CD4-positive, CD25-positive, alpha-beta regulatory T cell (primary cell): ENCODE results near the gene ZDHHC14. TPM values are rescaled to one million over a fixed set of nuclear protein-coding genes. Genes with fewer than 3 reads are reported as not detected.
A peak's percentile ranks its signal among the peaks of the same experiment; 100 is the strongest.

Experiments used
- ATAC-seq, 2 donors: fragments of 150-1000 bp; cut with Tn5 transposase; one replicate each; pipeline ENCODE4 v1.10.0; 2021; ENCODE audit warnings: low read depth in 2 of 2, moderate number of reproducible peaks in 2 of 2, moderate library complexity in 1 of 2
- DNase-seq, 3 donors: peaks; one replicate each; pipeline versions ENCODE4 v3.0.0 to v3.0.0-alpha.2; 2012 to 2022; ENCODE audit warnings: mixed read lengths in 1 of 3
- H3K27ac ChIP-seq: one replicate; pipeline ENCODE4 v1.7.0; 2013; ENCODE audit warnings: mild to moderate bottlenecking, low read length; ENCODE audit not compliant: insufficient read depth, poor library complexity, severe bottlenecking
- H3K27me3 ChIP-seq: one replicate; pipeline ENCODE4 v1.7.0; 2013; ENCODE audit warnings: low read length; ENCODE audit not compliant: control insufficient read depth, insufficient read depth
- H3K36me3 ChIP-seq: one replicate; pipeline ENCODE4 v1.7.0; 2013; ENCODE audit warnings: mild to moderate bottlenecking, low read length, moderate library complexity; ENCODE audit not compliant: control insufficient read depth, insufficient read depth
- H3K4me1 ChIP-seq: 2 replicates; pipeline ENCODE4 v1.7.0; 2013; ENCODE audit warnings: mild to moderate bottlenecking, low read length; ENCODE audit not compliant: insufficient read depth, control insufficient read depth, poor library complexity, severe bottlenecking
- H3K4me3 ChIP-seq: one replicate; pipeline ENCODE4 v1.7.0; 2013; ENCODE audit warnings: low read depth, mild to moderate bottlenecking, low read length, moderate library complexity
- H3K9me3 ChIP-seq, 2 experiments: 1 replicate in 1 of 2; 2 replicates in 1 of 2; pipeline ENCODE4 v1.7.0; 2013; ENCODE audit warnings: low read length in 2 of 2, mild to moderate bottlenecking in 1 of 2, moderate library complexity in 1 of 2; ENCODE audit not compliant: control insufficient read depth in 2 of 2
- H3K27ac Mint-ChIP-seq, 3 donors: one replicate each; pipeline ENCODE4 v1.8.0; 2020 to 2022; ENCODE audit warnings: mild to moderate bottlenecking in 3 of 3, mixed read lengths in 3 of 3, moderate library complexity in 2 of 3
- H3K27me3 Mint-ChIP-seq: one replicate; pipeline ENCODE4 v1.8.0; 2022; ENCODE audit warnings: mild to moderate bottlenecking, mixed read lengths
- H3K36me3 Mint-ChIP-seq: one replicate; pipeline ENCODE4 v1.8.0; 2020; ENCODE audit warnings: mixed read lengths
- H3K4me1 Mint-ChIP-seq, 4 donors: one replicate each; pipeline ENCODE4 v1.8.0; 2020 to 2022; ENCODE audit warnings: mixed read lengths in 4 of 4, mild to moderate bottlenecking in 1 of 4
- H3K4me3 Mint-ChIP-seq, 4 donors: one replicate each; pipeline ENCODE4 v1.8.0; 2020 to 2022; ENCODE audit warnings: mild to moderate bottlenecking in 4 of 4, mixed read lengths in 4 of 4, moderate library complexity in 3 of 4
- H3K9me3 Mint-ChIP-seq, 7 donors: one replicate each; pipeline ENCODE4 v1.8.0; 2020 to 2022; ENCODE audit warnings: mixed read lengths in 7 of 7, mild to moderate bottlenecking in 3 of 7, moderate library complexity in 2 of 7
- polyA plus RNA-seq, 4 donors: library from polyadenylated mRNA; unstranded; fragments of 300-500 nt; fragmentation: Illumina TruSeq; gene quantifications; one replicate each; pipeline ENCODE4 v1.2.3, GENCODE V29; 2021
- total RNA-seq: library from RNA; stranded (reverse); gene quantifications from one replicate; pipeline ENCODE4 v1.2.3, GENCODE V29; 2022

ZDHHC14 gene
- total and polyA plus RNA-seq, 5 donors from 2014 or later = 0.29 to 4.2 (median 1.0) TPM

GRCh38 chr6:157620944-157621343, 240.0 kb downstream of the ZDHHC14 start:
- Mint-ChIP-seq H3K27ac (peak overlapping the region in 1 of 3 donors; percentile 66), H3K4me1 (peaks cover 0 to 4% (median 0%) of the 10 kb centered on the region in 4 donors), H3K9me3 (peaks cover 0 to 6% (median 0%) of the 10 kb centered on the region in 7 donors), H3K36me3 (no peaks in the 10 kb centered on the region), H3K27me3 (peaks cover 4% of the 10 kb centered on the region), H3K4me3 (no peak overlapping the region)
- DNase-seq = no peak
- Histone ChIP-seq H3K4me3 (no peak overlapping the region), H3K36me3 (no peaks in the 10 kb centered on the region), H3K27me3 (no peaks in the 10 kb centered on the region), H3K27ac (no peak overlapping the region), H3K4me1 (no peaks in the 10 kb centered on the region), H3K9me3 (no peaks in the 10 kb centered on the region)
- no peak for ATAC-seq

- no peak overlapping the region for H3K4me3 ChIP-seq
- Mint-ChIP-seq H3K4me3 (no peak overlapping the region), H3K36me3 (no peaks in the 10 kb centered on the region), H3K4me1 (peaks cover 0 to 4% (median 0%) of the 10 kb centered on the region in 4 donors), H3K9me3 (peaks cover 0 to 6% (median 0%) of the 10 kb centered on the region in 7 donors), H3K27ac (no peak overlapping the region), H3K27me3 (peaks cover 4% of the 10 kb centered on the region)
- H3K27ac ChIP-seq = no peak overlapping the region
- ATAC-seq = no peak
- H3K4me1 ChIP-seq = no peaks in the 10 kb centered on the region
- DNase-seq = no peak
- H3K27me3 ChIP-seq = no peaks in the 10 kb centered on the region
- H3K9me3 ChIP-seq = no peaks in the 10 kb centered on the region
- H3K36me3 ChIP-seq = no peaks in the 10 kb centered on the region
Observed at GRCh38 chr6:157621406-157621805, 240.4 kb downstream of the ZDHHC14 start.

- H3K4me3 ChIP-seq = no peak overlapping the region
- Mint-ChIP-seq H3K27ac (no peak overlapping the region), H3K27me3 (peaks cover 4% of the 10 kb centered on the region), H3K9me3 (peaks cover 0 to 6% (median 0%) of the 10 kb centered on the region in 7 donors), H3K4me3 (no peak overlapping the region), H3K4me1 (peaks cover 0 to 4% (median 0%) of the 10 kb centered on the region in 4 donors), H3K36me3 (no peaks in the 10 kb centered on the region)
- no peaks in the 10 kb centered on the region for H3K36me3 ChIP-seq
- ATAC-seq (no peak), DNase-seq (no peak)
- H3K4me1 ChIP-seq = no peaks in the 10 kb centered on the region
- H3K27me3 ChIP-seq = no peaks in the 10 kb centered on the region
- no peaks in the 10 kb centered on the region for H3K9me3 ChIP-seq
- H3K27ac ChIP-seq = no peak overlapping the region
Observed at GRCh38 chr6:157622427-157622826, 241.4 kb downstream of the ZDHHC14 start.

GRCh38 chr6:157625111-157625510, 244.1 kb downstream of the ZDHHC14 start:
- Mint-ChIP-seq H3K27me3 (peaks cover 4% of the 10 kb centered on the region), H3K4me1 (peaks cover 0 to 4% (median 0%) of the 10 kb centered on the region in 4 donors), H3K4me3 (no peak overlapping the region), H3K27ac (peak overlapping the region in 1 of 3 donors; percentile 19), H3K36me3 (no peaks in the 10 kb centered on the region), H3K9me3 (peaks cover 0 to 4% (median 0%) of the 10 kb centered on the region in 7 donors)
- H3K36me3 ChIP-seq = no peaks in the 10 kb centered on the region
- H3K4me3 ChIP-seq = no peak overlapping the region
- H3K27ac ChIP-seq = no peak overlapping the region
- ATAC-seq = no peak
- no peaks in the 10 kb centered on the region for H3K9me3 ChIP-seq
- H3K4me1 ChIP-seq = no peaks in the 10 kb centered on the region
- no peak for DNase-seq
- H3K27me3 ChIP-seq = no peaks in the 10 kb centered on the region

GRCh38 chr6:157625764-157626163, 244.8 kb downstream of the ZDHHC14 start:
- peaks cover 0 to 4% (median 0%) of the 10 kb centered on the region in 4 donors for H3K4me1 Mint-ChIP-seq

GRCh38 chr6:157627195-157627966, 246.4 kb downstream of the ZDHHC14 start:
- Histone ChIP-seq H3K36me3 (no peaks in the 10 kb centered on the region), H3K27me3 (no peaks in the 10 kb centered on the region), H3K4me1 (no peaks in the 10 kb centered on the region), H3K27ac (no peak overlapping the region), H3K9me3 (no peaks in the 10 kb centered on the region), H3K4me3 (no peak overlapping the region)
- H3K27me3 Mint-ChIP-seq = peaks cover 4% of the 10 kb centered on the region
- H3K36me3 Mint-ChIP-seq = no peaks in the 10 kb centered on the region
- no peak for DNase-seq
- peaks cover 0 to 4% (median 0%) of the 10 kb centered on the region in 7 donors for H3K9me3 Mint-ChIP-seq
- H3K27ac Mint-ChIP-seq = peak overlapping the region in 1 of 3 donors; percentile 20
- no peak for ATAC-seq
- H3K4me1 Mint-ChIP-seq = peaks cover 0 to 4% (median 0%) of the 10 kb centered on the region in 4 donors
- H3K4me3 Mint-ChIP-seq = no peak overlapping the region

More at GRCh38 chr6:157625764-157626163, 244.8 kb downstream of the ZDHHC14 start:
- Mint-ChIP-seq H3K27me3 (peaks cover 4% of the 10 kb centered on the region), H3K27ac (no peak overlapping the region), H3K9me3 (peaks cover 0 to 4% (median 0%) of the 10 kb centered on the region in 7 donors), H3K4me3 (no peak overlapping the region), H3K36me3 (no peaks in the 10 kb centered on the region)
- no peaks in the 10 kb centered on the region for H3K27me3 ChIP-seq
- no peaks in the 10 kb centered on the region for H3K4me1 ChIP-seq
- DNase-seq = no peak
- H3K4me3 ChIP-seq = no peak overlapping the region
- H3K9me3 ChIP-seq = no peaks in the 10 kb centered on the region
- H3K36me3 ChIP-seq = no peaks in the 10 kb centered on the region
- H3K27ac ChIP-seq = no peak overlapping the region
- no peak for ATAC-seq

- Mint-ChIP-seq H3K27ac (no peak overlapping the region), H3K4me3 (no peak overlapping the region), H3K27me3 (no peaks in the 10 kb centered on the region), H3K4me1 (peaks cover 0 to 4% (median 0%) of the 10 kb centered on the region in 4 donors), H3K9me3 (peaks cover 0 to 1% (median 0%) of the 10 kb centered on the region in 7 donors), H3K36me3 (no peaks in the 10 kb centered on the region)
- Histone ChIP-seq H3K27me3 (no peaks in the 10 kb centered on the region), H3K9me3 (no peaks in the 10 kb centered on the region), H3K27ac (no peak overlapping the region), H3K4me1 (no peaks in the 10 kb centered on the region), H3K36me3 (no peaks in the 10 kb centered on the region), H3K4me3 (no peak overlapping the region)
- ATAC-seq (no peak), DNase-seq (no peak)
Observed at GRCh38 chr6:157628463-157628862, 247.5 kb downstream of the ZDHHC14 start.

GRCh38 chr6:157629220-157629619, 248.2 kb downstream of the ZDHHC14 start:
- Mint-ChIP-seq H3K4me1 (peaks cover 0 to 4% (median 0%) of the 10 kb centered on the region in 4 donors), H3K9me3 (peaks cover 0 to 1% (median 0%) of the 10 kb centered on the region in 7 donors), H3K27ac (no peak overlapping the region), H3K36me3 (no peaks in the 10 kb centered on the region), H3K27me3 (no peaks in the 10 kb centered on the region), H3K4me3 (no peak overlapping the region)
- no peaks in the 10 kb centered on the region for H3K4me1 ChIP-seq
- H3K4me3 ChIP-seq = no peak overlapping the region
- no peaks in the 10 kb centered on the region for H3K27me3 ChIP-seq
- H3K27ac ChIP-seq = no peak overlapping the region
- ATAC-seq (no peak), DNase-seq (no peak)
- no peaks in the 10 kb centered on the region for H3K36me3 ChIP-seq
- no peaks in the 10 kb centered on the region for H3K9me3 ChIP-seq
